ENCODE data around the gene SCP2.
A peak's percentile ranks its signal among the peaks of the same experiment; 100 is the strongest.
"Not testable (repeated sequence)": the region's sequence is repeated elsewhere in the genome, so short reads cannot be mapped to it uniquely, and the experiment has no call there.

SCP2 gene

DNA sequence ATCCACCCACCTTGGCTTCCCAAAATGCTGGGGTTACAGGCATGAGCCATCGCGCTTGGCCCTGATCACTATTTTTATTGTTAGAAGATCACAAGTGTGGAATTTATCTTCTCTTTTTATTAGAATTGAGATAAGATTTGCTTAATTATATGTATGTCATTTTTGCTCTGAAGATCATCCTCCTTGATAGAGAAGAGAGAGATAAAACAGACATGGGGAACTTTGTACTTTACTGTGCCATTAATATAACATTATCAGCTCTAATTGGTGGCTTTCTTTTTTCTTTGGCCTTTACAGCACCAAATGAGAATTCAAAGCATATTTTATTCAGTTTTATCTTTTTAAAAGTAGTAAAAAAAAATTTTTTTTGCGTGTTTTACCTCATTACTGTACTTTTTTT is 46.8 kb downstream of the SCP2 start:
- no peak for DNase-seq (ENCODE audit: low read depth in 2 of 2)

DNA sequence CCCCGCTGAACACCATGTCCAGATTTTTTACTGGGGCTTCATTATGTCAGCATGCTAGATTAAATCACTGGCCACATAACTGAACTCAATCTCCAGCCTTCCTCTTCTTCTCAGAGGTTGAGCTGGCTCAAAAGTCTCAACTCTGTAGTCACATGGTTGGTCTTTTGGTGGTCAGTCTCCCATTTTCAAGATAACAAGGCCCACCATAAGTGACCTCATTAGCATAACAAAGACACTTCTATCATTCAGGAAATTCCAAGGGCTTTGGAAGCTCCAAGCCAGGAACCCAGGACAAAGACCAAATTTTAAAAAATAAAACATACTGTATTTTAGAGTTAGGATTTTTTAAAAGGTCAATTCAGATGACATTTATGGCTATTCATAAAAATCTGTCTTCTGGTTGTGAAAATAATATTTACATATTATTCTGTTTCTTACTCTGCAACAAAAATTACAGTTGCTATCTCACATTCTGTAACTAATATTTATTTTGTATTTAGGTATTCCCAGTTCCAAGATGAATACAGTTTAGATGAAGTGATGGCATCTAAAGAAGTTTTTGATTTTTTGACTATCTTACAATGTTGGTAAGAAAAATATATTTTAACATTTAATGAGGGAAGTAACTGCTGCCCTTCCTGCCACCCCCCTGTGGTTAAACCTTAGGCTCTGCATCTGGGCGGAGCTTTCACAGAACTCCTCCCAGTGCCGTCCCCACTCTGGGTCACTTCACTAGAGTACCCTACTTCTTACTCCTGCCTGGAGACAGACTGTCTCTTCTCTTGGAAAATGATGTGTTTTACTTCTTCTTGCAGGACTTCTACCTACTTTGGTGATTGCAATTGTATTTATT is 49.3 kb downstream of the SCP2 start:
- DNase-seq (ENCODE audit: low read depth in 2 of 2): no peak

DNA sequence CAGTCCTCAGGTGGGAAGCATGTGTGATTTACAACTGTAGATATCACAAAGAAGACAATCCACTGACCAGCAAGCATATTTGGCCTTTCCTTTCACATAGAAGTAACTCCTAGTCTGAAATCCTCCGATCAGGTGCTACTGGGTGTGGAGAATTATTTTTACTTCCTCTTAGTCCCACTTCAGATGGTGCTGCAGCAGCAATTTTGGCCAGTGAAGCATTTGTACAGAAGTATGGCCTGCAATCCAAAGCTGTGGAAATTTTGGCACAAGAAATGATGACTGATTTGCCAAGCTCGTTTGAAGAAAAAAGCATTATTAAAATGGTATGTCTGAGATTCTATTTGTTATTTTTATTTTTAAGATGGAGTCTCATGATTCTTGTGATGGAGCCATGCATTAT is 51.0 kb downstream of the SCP2 start:
- DNase-seq (ENCODE audit: low read depth in 2 of 2): no peak

DNA sequence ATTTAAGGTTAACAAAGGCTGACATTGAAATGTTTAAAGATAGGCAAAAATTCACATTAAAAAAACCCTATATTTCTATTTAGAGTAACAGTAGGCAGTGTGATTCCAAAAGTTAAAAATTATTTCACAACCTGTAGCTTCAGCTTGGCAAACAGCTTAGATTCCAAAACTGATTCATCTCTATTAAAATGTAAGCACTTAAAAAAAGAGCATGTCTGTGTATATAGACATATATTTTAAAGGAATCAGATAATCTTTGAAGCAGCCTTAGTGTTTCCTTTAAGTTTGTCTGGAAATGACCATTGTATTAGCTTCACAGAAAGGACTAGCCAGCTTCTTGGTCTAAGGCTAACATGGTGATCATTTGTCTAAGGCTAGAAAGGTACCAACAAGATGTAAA is 65.7 kb downstream of the SCP2 start:
- DNase-seq (ENCODE audit: low read depth in 2 of 2): not testable (repeated sequence)

- no peak for DNase-seq (ENCODE audit: low read depth in 2 of 2)
These were observed 67.6 kb downstream of the SCP2 start for GRCh38 chr1:52994656-52995055.

- no peak for DNase-seq (ENCODE audit: low read depth in 2 of 2)
These were observed 69.6 kb downstream of the SCP2 start for GRCh38 chr1:52996653-52997052.

DNA sequence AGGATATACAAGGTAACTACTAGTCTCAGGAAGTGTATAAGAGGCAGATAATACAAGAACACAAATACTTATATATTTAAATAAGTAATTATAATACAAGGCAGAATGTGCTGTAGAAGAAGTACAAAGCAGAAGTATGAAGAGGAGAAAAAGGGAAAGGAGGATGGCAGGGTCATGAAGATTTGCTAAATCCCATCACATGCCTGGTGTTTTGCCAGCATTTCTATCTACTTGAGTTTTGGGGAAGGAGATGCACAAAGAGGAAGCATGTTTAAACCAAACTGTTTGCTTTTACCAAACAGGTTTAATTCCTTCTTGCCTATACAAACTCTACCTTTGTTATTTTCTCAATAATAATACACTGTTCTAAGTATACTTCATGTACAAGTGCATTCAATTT is 74.1 kb downstream of the SCP2 start:
- DNase-seq (ENCODE audit: low read depth in 2 of 2): no peak

- DNase-seq (ENCODE audit: low read depth in 2 of 2): not testable (repeated sequence)
These were observed 79.5 kb downstream of the SCP2 start for GRCh38 chr1:53006612-53007011.

DNA sequence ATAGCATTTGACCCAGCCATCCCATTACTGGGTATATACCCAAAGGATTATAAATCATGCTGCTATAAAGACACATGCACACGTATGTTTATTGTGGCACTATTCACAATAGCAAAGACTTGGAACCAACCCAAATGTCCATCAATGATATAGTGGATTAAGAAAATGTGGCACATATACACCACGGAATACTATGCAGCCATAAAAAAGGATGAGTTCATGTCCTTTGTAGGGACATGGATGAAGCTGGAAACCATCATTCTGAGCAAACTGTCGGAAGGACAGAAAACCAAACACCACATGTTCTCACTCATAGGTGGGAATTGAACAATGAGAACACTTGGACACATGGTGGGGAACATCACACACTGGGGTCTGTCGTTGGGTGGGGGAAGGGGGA is 83.2 kb downstream of the SCP2 start:
- DNase-seq (ENCODE audit: low read depth in 2 of 2): not testable (repeated sequence)

- DNase-seq (ENCODE audit: low read depth in 2 of 2): no peak
These were observed 84.1 kb downstream of the SCP2 start for GRCh38 chr1:53011175-53011574.

DNA sequence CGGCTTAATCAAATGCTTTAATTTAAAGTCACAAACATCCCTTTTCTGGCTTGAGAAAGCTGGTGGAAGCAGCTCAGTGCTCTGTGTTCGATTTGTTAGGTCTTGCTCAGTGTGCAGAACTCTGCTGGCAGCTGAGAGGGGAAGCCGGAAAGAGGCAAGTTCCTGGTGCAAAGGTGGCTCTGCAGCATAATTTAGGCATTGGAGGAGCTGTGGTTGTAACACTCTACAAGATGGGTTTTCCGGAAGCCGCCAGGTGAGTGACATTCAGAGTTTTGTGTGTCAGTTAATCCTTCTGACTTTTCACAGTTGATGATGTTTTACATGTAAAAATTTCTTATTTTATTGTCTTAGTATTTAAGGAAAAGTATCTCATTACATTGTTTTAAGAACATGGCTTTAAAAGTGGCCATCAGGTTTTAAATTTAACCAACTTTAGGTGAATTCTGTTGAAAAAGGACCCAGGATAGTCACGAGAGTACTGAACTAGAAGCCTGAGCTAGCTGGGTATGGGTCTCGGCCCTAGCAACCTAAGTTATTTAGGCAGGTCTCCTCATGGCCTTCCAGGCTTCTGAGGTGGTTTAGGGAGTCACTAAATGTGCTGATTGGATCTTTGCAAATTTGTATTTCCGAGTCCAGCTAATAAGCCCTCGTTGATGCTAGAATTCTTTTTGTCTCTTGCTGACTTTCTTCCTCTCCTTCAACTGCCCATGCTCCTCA is 87.9 kb downstream of the SCP2 start:
- peak; percentile 30 to 58 for DNase-seq (ENCODE audit: low read depth in 2 of 2)

- DNase-seq (ENCODE audit: low read depth in 2 of 2): no peak
These were observed 88.4 kb downstream of the SCP2 start for GRCh38 chr1:53015508-53015860.

- no peak for DNase-seq (ENCODE audit: low read depth in 2 of 2)
These were observed 89.6 kb downstream of the SCP2 start for GRCh38 chr1:53016705-53017104.

GRCh38 chr1:53020588-53020987 is 93.5 kb downstream of the SCP2 start:
- DNase-seq (ENCODE audit: low read depth in 2 of 2): no peak

DNA sequence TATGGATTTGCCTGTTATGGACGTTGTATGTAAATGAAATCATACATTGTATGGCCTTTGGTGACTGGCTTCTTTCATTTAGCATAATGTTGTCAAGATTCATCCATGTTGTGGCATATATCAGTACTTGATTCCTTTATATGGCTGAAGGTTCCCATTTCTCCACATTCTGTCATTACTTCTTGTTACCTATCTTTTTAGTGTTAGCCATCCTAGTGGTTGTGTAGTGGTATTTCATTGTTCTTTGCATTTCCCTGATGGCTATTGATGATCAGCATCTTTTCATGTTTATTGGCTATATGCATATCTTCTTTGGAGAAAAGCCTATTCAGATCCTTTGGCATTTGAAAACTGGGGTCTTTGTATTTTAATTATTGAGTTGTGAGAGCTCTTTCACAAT is 95.1 kb downstream of the SCP2 start:
- DNase-seq (ENCODE audit: low read depth in 2 of 2): no peak

- DNase-seq (ENCODE audit: low read depth in 2 of 2): no peak
These were observed 96.5 kb downstream of the SCP2 start for GRCh38 chr1:53023546-53023945.

DNA sequence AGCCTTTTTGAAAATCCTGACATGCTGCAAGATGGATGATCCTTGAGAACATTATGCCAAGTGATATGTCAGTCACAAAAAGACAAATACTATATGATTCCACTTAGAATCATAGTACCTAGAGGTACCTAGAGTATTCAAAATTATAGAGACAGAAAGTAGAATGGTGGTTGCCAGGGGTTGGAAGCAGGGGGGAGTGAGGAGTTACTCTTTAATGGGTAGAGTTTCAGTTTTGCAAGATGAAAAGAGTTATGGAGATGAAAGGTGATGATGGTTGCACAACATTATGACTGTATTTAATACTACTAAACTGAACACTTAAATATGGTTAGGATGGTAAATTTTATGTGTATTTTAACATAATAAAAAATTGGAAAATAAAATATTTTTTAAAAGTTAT is 97.0 kb downstream of the SCP2 start:
- DNase-seq (ENCODE audit: low read depth in 2 of 2): no peak

GRCh38 chr1:53025034-53025768 is 98.1 kb downstream of the SCP2 start:
- DNase-seq (ENCODE audit: low read depth in 2 of 2): no peak

- no peak for DNase-seq (ENCODE audit: low read depth in 2 of 2)
These were observed 98.7 kb downstream of the SCP2 start for GRCh38 chr1:53025769-53026112.

DNA sequence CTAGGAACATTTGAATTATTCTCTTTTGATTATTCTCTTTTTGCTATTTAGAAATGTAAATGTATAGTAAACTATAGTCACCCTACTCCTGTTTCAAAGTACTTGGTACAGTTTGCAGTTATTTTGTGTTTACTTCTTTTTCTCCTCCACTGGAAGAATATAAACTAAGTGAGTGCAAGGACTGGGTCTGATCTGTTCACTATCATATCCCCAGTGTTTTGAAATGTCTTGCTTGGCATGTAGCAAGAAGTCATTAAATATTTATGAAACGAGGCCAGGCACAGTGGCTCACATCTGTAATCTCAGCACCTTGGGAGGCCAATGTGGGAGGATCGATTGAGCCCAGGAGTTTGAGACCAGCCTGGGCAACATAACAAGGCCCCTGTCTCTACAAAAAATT is 99.2 kb downstream of the SCP2 start:
- no peak for DNase-seq (ENCODE audit: low read depth in 2 of 2)

DNA sequence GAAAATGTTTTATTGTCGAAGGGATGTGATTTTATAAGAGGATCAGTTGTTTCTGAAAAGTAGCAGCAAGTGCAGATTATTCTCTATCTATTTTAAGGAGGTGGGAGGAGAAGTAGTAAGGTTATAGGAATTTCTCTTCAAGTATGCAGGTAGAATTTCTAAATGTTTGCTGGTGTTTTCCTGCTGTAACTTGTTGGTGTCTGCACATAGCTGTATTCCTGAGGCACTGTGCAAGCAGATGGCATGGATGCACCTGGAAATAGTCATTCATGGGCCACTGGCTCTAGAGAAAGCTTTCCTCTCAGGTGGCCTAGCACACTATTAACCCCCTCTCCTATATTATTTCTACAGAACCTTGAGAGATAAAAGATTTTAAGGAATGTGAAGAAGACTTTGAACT is 104.7 kb downstream of the SCP2 start:
- DNase-seq (ENCODE audit: low read depth in 2 of 2): no peak

DNA sequence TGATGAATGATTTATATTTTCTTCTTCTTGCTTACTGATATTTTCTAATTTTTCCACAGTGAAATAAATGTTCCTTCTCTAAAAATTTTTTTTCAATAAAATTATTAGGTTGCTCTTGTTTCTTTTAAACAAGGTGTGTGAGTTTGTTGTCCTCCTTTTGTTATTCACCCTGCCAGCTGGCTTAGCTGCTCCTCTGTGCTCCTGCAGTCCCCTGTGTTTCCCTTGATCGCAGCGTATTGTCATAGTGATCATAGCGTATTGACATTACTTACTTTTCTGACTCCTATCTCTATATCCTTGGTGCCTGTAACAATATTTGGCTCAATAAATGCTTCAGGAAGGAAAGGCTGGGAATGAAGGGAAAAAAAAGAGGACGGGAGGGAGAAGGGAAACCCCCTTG is 110.1 kb downstream of the SCP2 start:
- no peak for DNase-seq (ENCODE audit: low read depth in 2 of 2)

DNA sequence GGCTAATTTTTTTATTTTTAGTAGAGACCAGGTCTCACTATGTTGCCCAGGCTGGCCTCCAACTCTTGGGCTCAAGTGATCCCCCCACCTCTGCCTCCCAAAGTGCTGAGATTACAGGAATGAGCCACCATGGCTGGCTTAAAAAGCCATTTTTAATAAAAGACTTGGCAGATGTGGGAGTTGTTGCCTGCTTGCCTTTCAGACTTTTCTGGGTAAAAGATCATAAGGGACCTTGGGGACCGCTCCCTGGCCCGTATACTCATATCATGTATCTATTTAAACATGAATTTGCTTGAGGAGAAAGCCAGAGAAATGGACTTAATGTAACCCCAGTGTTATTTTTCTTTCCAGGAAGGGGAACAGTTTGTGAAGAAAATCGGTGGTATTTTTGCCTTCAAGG is 111.5 kb downstream of the SCP2 start:
- no peak for DNase-seq (ENCODE audit: low read depth in 2 of 2)
